ENCODE data around the gene ZFYVE9.

Gene ZFYVE9

DNA sequence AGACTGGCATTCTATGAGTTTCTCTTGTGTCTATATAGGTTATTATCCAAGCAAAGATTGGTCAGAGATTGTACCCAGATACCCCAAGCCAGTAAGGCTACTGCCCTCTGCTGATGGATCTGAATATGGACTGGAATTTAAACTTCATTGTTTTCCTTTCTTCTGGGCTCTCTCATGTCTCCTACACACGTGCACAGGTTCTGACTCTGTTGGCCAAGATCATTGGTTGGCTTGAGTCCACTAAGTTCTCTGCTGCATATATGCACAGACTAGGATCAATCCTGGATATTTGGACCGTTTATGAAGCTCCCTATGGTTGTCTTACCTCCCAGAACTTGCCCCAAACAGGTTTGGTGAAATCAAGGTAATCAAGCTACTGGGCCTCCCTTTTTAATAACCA, 154.5 kb downstream of the ZFYVE9 start:
- no peaks in the 10 kb centered on the region for H3K9me3 Mint-ChIP-seq
- H3K4me1 Mint-ChIP-seq = no peaks in the 10 kb centered on the region
- no peak overlapping the region for H3K4me3 Mint-ChIP-seq
- DNase-seq (ENCODE audit: low spot score in 2 of 2) (no peak), ATAC-seq (replicated peaks; ENCODE audit: extremely low read depth, poor library complexity, severe bottlenecking) (no peak)
- no peaks in the 10 kb centered on the region for H3K27me3 Mint-ChIP-seq
- no peak overlapping the region for H3K27ac Mint-ChIP-seq (ENCODE audit: low read depth)
- H3K36me3 Mint-ChIP-seq (ENCODE audit: insufficient read depth) = peaks cover 2% of the 10 kb centered on the region

DNA sequence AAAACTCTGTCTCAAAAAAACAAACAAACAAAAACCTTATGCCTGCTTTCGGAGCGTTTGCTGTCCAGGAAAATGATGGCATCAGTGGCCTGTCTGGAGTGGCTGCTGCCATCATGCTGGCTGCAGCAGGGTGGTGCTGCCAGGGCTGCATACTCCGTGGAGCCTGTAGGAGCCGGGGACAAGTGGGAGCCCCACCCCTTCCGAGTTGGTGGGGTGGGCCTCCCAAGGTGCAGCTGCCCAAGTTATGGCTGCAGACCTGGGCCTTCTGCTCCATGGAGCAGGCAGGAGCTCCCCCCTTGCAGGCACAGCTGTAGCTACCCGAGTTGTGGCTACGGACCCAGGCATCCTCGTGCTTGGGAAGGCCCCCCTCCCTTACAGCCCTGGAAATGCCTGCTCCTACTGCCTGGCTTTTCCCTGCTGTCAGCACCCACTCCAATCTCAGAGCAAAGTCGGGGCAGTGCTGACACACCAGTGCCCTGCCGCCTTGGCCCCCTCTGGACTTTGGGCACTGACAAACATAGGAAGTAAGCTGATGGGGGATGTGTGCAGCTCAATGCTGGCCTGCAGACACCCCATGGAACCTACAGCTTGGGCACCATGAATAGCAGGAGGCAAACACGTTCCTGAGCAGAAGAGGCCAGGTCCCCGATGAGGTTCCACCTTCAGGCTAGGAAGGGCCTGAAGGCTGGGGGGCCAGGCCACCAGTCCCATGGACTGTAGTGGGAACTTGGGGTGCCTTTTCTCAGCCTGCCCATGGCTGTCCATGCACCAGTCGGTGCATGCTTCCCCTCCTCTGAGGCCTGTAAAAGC, 163.7 kb downstream of the ZFYVE9 start:
- H3K4me3 Mint-ChIP-seq = no peak overlapping the region
- ATAC-seq (replicated peaks; ENCODE audit: extremely low read depth, poor library complexity, severe bottlenecking) = no peak
- H3K27ac Mint-ChIP-seq (ENCODE audit: low read depth) = no peak overlapping the region
- H3K4me1 Mint-ChIP-seq = no peaks in the 10 kb centered on the region
- peaks cover 13% of the 10 kb centered on the region for H3K36me3 Mint-ChIP-seq (ENCODE audit: insufficient read depth)
- no peaks in the 10 kb centered on the region for H3K9me3 Mint-ChIP-seq
- no peaks in the 10 kb centered on the region for H3K27me3 Mint-ChIP-seq
- DNase-seq (ENCODE audit: low spot score in 2 of 2) = no peak

DNA sequence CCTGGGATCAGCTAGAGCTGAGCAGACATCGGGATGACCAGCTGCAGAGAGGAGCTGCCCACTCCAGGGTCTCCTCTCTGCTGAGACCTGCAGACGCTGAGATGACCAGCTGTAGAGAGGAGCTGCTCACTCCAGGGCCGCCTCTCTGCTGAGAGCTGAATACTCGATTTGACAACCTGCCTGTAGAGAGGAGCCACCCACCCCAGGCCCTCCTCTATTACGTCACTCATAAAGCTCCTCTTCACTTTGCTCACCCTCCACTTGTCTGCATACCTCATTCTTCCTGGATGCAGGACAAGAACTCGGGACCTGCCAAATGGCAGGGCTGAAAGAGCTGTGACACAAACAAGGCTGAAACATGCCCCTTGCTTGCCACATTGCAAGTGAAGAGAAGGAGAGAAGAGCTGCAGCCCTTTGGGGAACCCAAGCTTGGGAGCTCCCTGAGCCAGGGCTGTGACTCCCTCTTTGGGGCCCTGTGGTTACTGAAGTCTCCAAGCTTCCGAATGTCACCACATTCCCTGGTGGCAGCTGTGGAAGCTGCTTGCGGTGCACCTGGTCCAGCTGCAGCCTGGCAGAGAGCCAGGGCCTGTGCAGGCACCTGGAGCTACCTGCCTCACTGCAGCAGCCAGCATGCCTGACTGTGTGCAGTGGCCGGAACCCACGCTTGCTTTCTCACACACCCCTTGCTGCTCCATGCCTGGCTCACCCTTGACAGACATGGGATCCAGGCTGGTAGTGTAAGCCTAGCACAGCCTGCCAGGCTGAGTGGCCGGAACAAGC, 164.5 kb downstream of the ZFYVE9 start:
- Mint-ChIP-seq H3K9me3 (no peaks in the 10 kb centered on the region), H3K36me3 (ENCODE audit: insufficient read depth) (peaks cover 16% of the 10 kb centered on the region), H3K4me3 (no peak overlapping the region), H3K27ac (ENCODE audit: low read depth) (no peak overlapping the region), H3K4me1 (no peaks in the 10 kb centered on the region), H3K27me3 (no peaks in the 10 kb centered on the region)
- DNase-seq (ENCODE audit: low spot score in 2 of 2) (no peak), ATAC-seq (replicated peaks; ENCODE audit: extremely low read depth, poor library complexity, severe bottlenecking) (no peak)

DNA sequence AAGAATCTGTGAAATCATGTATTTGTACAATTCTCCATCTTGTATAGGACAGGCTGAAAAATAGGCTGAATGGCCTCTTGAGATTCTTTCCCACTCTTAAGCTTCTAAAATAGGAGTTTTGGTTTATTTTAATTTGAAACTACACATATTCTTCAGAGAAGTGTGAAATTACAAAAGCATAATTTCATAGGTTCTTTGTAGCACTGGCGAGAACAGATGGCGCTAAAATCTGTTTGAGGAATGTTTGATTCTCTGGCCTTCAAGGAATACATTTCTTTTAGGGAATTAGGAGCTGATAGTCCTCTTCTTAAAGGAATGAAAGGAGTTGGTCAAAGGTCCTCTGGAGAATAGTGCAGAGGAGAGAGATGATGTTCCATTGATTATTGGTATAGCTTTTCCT, 179.2 kb downstream of the ZFYVE9 start:
- DNase-seq (ENCODE audit: low spot score in 2 of 2) (no peak), ATAC-seq (replicated peaks; ENCODE audit: extremely low read depth, poor library complexity, severe bottlenecking) (no peak)
- Mint-ChIP-seq H3K36me3 (ENCODE audit: insufficient read depth) (peaks cover 4% of the 10 kb centered on the region), H3K9me3 (no peaks in the 10 kb centered on the region), H3K27me3 (no peaks in the 10 kb centered on the region), H3K4me1 (no peaks in the 10 kb centered on the region), H3K27ac (ENCODE audit: low read depth) (no peak overlapping the region), H3K4me3 (no peak overlapping the region)

DNA sequence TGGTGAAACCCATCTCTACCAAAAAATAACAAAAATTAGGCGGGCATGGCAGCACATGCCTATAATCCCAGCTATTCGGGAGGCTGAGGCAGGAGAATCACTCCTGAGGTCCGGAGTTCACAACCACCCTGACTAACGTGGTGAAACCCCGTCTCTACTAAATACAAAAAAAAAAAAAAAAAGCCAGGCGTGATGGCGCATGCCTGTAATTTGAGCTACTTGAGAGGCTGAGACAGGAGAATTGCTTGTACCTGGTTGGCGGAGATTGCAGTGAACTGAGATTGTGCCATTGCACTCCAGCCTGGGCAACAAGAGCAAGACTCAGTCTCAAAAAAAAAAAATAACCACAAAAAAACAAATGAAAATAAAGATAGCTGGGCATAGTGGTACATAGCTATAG, 181.8 kb downstream of the ZFYVE9 start:
- Mint-ChIP-seq H3K4me3 (no peak overlapping the region), H3K27me3 (no peaks in the 10 kb centered on the region)

DNA sequence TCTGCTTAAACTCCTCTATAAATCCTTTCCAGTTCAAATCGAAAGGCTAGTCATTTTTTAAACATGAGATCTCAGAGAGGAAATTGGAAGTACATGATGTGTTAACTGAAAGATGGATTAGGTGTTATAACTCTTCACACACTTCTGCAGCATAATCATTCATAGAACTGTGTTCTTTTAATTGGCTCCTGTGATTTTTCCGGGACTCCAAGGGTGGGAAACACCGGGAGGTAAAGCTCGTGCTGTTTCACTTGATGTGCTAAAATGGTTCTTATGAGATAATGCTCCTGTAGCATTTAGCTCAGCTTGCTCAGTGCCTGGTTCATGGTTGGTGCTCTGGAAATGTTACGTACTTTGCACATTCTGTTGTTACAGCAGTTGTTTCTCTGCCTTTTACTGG, 183.9 kb downstream of the ZFYVE9 start:
- Mint-ChIP-seq H3K4me1 (no peaks in the 10 kb centered on the region), H3K27ac (ENCODE audit: low read depth) (no peak overlapping the region)

More for the DNA sequence above, 181.8 kb downstream of the ZFYVE9 start:
- H3K4me1 Mint-ChIP-seq = no peaks in the 10 kb centered on the region
- no peaks in the 10 kb centered on the region for H3K9me3 Mint-ChIP-seq
- ATAC-seq (replicated peaks; ENCODE audit: extremely low read depth, poor library complexity, severe bottlenecking) = no peak
- no peak for DNase-seq (ENCODE audit: low spot score in 2 of 2)
- no peak overlapping the region for H3K27ac Mint-ChIP-seq (ENCODE audit: low read depth)
- H3K36me3 Mint-ChIP-seq (ENCODE audit: insufficient read depth) = peaks cover 6% of the 10 kb centered on the region

DNA sequence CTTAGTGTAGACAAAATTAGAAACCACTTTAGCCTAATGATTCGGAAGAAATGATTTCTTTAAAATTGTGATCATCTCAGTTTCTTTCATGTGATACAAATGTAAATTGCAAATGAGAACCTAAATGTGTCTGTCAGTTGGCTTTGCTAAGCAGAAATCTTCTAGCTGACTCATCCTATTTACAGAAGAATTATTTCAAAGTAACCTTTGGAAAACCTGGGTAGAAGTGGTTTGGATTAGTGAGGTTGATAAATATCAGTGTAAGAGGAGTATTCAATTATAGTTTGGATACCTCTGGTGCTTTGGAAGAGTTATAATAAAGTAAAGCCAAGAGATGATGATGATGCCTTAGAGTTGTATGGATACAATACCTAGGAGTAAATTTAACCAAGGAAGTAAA, 186.7 kb downstream of the ZFYVE9 start:
- H3K36me3 Mint-ChIP-seq (ENCODE audit: insufficient read depth) = peaks cover 2% of the 10 kb centered on the region
- H3K4me1 Mint-ChIP-seq = no peaks in the 10 kb centered on the region
- no peak for ATAC-seq (replicated peaks; ENCODE audit: extremely low read depth, poor library complexity, severe bottlenecking)
- H3K27ac Mint-ChIP-seq (ENCODE audit: low read depth) = no peak overlapping the region
- H3K27me3 Mint-ChIP-seq = no peaks in the 10 kb centered on the region
- DNase-seq (ENCODE audit: low spot score in 2 of 2) = no peak
- H3K4me3 Mint-ChIP-seq = no peak overlapping the region
- no peaks in the 10 kb centered on the region for H3K9me3 Mint-ChIP-seq

More for the DNA sequence above, 183.9 kb downstream of the ZFYVE9 start:
- Mint-ChIP-seq H3K27me3 (no peaks in the 10 kb centered on the region), H3K36me3 (ENCODE audit: insufficient read depth) (peaks cover 6% of the 10 kb centered on the region), H3K4me3 (no peak overlapping the region), H3K9me3 (no peaks in the 10 kb centered on the region)
- DNase-seq (ENCODE audit: low spot score in 2 of 2) (no peak), ATAC-seq (replicated peaks; ENCODE audit: extremely low read depth, poor library complexity, severe bottlenecking) (no peak)

DNA sequence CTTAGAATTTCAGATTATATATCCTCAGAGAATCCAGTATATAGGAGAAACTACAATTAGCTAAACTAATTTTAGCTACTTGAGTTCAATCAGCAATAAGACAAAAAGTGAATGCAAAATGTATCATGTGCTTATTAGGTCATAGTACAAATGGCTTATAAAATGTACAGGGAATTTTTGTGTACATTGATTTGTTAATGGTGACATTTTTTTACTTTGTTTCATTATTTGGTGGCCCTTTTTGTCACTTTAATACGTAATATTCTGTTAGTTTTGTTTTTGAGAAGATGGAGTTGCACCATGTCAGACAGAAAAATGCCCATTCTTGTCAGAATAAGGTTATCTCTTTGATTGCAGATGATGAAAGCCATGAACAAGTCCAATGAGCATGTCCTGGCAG, 190.5 kb downstream of the ZFYVE9 start:
- H3K36me3 Mint-ChIP-seq (ENCODE audit: insufficient read depth) = peaks cover 7% of the 10 kb centered on the region
- no peaks in the 10 kb centered on the region for H3K27me3 Mint-ChIP-seq
- no peaks in the 10 kb centered on the region for H3K4me1 Mint-ChIP-seq
- H3K27ac Mint-ChIP-seq (ENCODE audit: low read depth) = no peak overlapping the region
- DNase-seq (ENCODE audit: low spot score in 2 of 2) (no peak), ATAC-seq (replicated peaks; ENCODE audit: extremely low read depth, poor library complexity, severe bottlenecking) (no peak)
- no peaks in the 10 kb centered on the region for H3K9me3 Mint-ChIP-seq
- H3K4me3 Mint-ChIP-seq = no peak overlapping the region

DNA sequence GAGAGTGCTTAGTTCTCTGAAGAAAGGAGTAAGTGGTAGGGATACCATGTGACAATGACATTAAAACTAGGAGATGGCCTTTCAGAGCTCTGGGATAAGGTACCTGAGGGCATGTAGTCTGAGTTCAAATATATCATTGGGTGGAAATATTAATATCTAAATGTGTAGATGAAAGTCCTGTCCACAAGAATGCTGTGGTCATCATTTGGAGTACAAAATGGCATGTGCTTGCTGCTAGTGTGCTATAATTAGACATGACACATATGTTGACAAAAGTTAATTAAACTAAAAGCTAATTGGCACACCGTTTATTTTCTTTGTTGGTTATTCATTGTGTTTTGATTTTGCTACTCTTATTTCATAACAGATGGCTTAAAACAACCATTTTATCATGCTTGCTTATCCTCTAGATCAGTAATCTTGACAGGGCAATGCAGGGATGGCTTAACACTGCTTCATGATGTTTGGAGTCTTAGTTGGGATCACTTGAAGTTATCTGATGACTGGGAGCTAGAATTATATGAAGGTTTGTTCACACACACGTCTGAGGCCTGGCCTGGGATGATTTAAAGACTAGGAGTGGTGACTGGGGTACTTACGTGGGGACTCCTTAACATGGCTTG, 193.1 kb downstream of the ZFYVE9 start:
- no peaks in the 10 kb centered on the region for H3K27me3 Mint-ChIP-seq
- H3K36me3 Mint-ChIP-seq (ENCODE audit: insufficient read depth) = peaks cover 5% of the 10 kb centered on the region
- H3K4me3 Mint-ChIP-seq = no peak overlapping the region
- H3K4me1 Mint-ChIP-seq = no peaks in the 10 kb centered on the region
- H3K9me3 Mint-ChIP-seq = no peaks in the 10 kb centered on the region
- no peak for DNase-seq (ENCODE audit: low spot score in 2 of 2)
- no peak overlapping the region for H3K27ac Mint-ChIP-seq (ENCODE audit: low read depth)
- no peak for ATAC-seq (replicated peaks; ENCODE audit: extremely low read depth, poor library complexity, severe bottlenecking)

DNA sequence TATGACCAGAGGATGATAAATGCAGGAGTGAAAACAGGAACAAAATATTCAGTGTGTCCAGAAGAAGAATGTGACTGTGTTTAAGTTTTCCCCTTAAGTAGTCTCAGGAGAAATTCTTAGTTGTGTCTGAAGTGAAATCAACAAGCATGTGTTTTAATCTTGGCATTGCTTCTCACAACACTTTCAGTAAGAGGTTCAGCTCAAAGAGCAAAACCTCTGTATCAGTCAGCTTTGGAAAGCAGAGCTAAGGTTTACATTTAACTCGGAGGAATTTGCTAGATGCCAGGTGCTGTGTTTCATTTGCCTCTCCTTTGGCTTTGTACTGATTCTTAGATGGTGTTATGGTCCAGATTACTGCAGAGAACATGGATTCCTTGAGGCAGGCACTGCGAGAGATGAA, 195.6 kb downstream of the ZFYVE9 start:
- Mint-ChIP-seq H3K27me3 (no peaks in the 10 kb centered on the region), H3K4me1 (no peaks in the 10 kb centered on the region), H3K36me3 (ENCODE audit: insufficient read depth) (peaks cover 5% of the 10 kb centered on the region), H3K27ac (ENCODE audit: low read depth) (peak overlapping the region; percentile 27), H3K9me3 (no peaks in the 10 kb centered on the region), H3K4me3 (no peak overlapping the region)
- no peak for DNase-seq (ENCODE audit: low spot score in 2 of 2)
- no peak for ATAC-seq (replicated peaks; ENCODE audit: extremely low read depth, poor library complexity, severe bottlenecking)

DNA sequence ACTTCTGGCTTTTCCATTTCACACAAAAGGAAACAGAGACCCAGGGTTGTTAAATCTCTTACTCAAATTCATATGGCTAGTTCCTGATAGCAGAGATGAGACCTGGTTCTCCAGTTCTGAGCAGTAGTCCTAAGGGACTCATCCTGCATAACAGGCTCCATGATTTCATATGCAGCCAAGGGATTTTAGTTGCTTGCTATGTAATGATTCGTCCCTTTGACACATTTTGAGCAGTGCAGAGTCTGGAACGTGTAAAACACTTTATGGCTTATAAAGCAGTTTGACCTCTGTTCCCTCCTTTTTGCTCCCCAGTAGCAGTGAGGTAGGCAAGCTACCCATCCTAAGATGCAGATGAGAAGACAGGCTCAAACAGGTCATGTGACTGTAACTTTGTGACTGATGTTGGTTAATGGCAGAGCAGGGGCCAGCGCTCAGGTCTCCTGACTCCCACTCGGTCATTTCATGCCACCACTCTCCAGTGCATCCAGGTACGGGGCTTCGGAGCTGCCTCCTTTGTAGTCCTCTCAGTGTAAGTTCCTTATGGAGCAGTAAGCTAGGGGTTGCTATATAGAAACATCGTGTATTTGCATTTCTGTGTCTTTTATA, 199.9 kb downstream of the ZFYVE9 start:
- no peak overlapping the region for H3K4me3 Mint-ChIP-seq
- no peaks in the 10 kb centered on the region for H3K36me3 Mint-ChIP-seq (ENCODE audit: insufficient read depth)
- DNase-seq (ENCODE audit: low spot score in 2 of 2) (no peak), ATAC-seq (replicated peaks; ENCODE audit: extremely low read depth, poor library complexity, severe bottlenecking) (no peak)
- H3K9me3 Mint-ChIP-seq = no peaks in the 10 kb centered on the region
- H3K4me1 Mint-ChIP-seq = no peaks in the 10 kb centered on the region
- no peak overlapping the region for H3K27ac Mint-ChIP-seq (ENCODE audit: low read depth)
- H3K27me3 Mint-ChIP-seq = no peaks in the 10 kb centered on the region

DNA sequence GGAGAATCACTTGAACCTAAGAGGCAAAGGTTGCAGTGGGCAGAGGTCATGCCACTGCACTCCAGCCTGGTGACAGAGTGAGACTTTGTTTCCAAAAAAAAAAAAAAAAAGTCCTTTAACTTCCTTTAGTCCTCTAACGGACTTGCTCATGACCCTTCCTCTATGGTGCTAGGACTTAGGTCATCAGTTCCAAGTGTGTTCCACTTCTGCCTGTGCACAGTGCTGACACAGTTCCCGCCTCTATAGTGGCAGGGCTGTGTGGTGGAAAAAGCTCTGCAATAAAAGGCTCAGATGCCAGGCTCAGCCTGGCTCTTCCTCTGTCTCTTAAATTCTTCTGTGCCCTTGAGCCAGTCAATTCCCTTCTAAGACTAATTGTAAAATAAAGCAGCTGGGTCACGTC, 202.1 kb downstream of the ZFYVE9 start:
- Mint-ChIP-seq H3K36me3 (ENCODE audit: insufficient read depth) (no peaks in the 10 kb centered on the region), H3K4me1 (peaks cover 8% of the 10 kb centered on the region), H3K4me3 (no peak overlapping the region), H3K27me3 (no peaks in the 10 kb centered on the region), H3K9me3 (no peaks in the 10 kb centered on the region), H3K27ac (ENCODE audit: low read depth) (no peak overlapping the region)
- no peak for ATAC-seq (replicated peaks; ENCODE audit: extremely low read depth, poor library complexity, severe bottlenecking)
- no peak for DNase-seq (ENCODE audit: low spot score in 2 of 2)
